Sigmoid colon (tissue), 4 donors: ENCODE results near the gene VPS52.

Experiments used
- CTCF ChIP-seq, 4 experiments: fragments of 450-650 bp in 3 of 4; fragments of 200-600 bp in 1 of 4; IDR thresholded peaks; one replicate each; pipeline ENCODE4 v1.5.1; 2016 to 2019; ENCODE audit warnings: antibody characterized with exemption in 4 of 4, mild to moderate bottlenecking in 3 of 4, moderate library complexity in 2 of 4
- EP300 ChIP-seq, 4 donors: sonication (generic); formaldehyde crosslinking; IDR thresholded peaks; one replicate each; pipeline ENCODE4 v1.6.1; 2017; ENCODE audit warnings: antibody characterized with exemption in 4 of 4

GRCh38 chr6:33206864-33207551, 64.7 kb downstream of the VPS52 start:
- no peak for TF ChIP-seq CTCF (IDR thresholded peaks at IDR 0.05)
- no peak for TF ChIP-seq EP300 (IDR thresholded peaks at IDR 0.05)
